GM12873 (cell line): ENCODE data around the gene SLC6A4.

Source experiments
- TF ChIP-seq, protein P1 (sequence below): IDR thresholded peaks from 2 replicates; pipeline ENCODE4 v1.5.1; 2012; ENCODE audit warnings: low read depth, mild to moderate bottlenecking, moderate library complexity, low read length, control low read depth; ENCODE audit not compliant: insufficient read depth; ENCODE audit errors: missing control alignments

Gene SLC6A4

DNA sequence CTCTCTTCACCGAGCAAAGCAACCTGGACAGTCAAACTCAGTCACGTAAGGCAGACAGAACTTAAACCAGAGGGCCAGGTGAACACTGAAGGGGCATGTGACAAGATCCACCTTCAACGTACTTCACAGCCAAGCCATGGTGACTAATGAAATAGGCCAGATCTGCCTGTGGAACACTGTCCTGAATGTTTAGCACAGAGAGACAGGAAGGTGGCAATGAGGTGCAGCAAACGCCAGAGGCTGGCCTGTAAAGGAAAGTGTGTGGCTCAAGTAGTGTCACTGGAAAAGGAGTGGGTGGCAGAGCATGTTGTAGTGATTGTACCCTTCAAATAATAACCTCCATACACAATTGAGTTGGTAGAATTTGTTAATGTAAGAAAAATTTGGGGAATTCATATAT is 38.1 kb downstream of the SLC6A4 start:
- TF ChIP-seq, protein P1, sequence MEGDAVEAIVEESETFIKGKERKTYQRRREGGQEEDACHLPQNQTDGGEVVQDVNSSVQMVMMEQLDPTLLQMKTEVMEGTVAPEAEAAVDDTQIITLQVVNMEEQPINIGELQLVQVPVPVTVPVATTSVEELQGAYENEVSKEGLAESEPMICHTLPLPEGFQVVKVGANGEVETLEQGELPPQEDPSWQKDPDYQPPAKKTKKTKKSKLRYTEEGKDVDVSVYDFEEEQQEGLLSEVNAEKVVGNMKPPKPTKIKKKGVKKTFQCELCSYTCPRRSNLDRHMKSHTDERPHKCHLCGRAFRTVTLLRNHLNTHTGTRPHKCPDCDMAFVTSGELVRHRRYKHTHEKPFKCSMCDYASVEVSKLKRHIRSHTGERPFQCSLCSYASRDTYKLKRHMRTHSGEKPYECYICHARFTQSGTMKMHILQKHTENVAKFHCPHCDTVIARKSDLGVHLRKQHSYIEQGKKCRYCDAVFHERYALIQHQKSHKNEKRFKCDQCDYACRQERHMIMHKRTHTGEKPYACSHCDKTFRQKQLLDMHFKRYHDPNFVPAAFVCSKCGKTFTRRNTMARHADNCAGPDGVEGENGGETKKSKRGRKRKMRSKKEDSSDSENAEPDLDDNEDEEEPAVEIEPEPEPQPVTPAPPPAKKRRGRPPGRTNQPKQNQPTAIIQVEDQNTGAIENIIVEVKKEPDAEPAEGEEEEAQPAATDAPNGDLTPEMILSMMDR: no peak

DNA sequence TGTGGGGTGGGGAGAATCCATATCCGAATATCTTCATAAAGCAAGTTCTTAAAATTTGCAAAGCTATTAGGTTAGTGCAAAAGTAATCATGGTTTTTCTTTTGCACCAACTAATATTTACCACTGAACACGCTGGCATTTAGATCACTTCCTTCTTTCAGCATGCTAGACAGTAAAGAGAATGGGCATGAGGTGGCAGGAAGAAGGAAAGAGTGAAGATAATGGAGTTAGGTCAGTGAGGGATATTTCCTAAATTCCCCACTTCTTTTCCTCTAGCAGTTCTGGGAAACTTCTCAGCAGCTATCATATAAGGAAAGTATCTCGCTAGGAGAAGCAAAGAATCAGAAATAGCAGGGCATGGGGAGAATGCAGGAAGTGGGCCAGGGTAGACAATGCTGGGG is 39.0 kb downstream of the SLC6A4 start:
- TF ChIP-seq, protein P1: no peak

DNA sequence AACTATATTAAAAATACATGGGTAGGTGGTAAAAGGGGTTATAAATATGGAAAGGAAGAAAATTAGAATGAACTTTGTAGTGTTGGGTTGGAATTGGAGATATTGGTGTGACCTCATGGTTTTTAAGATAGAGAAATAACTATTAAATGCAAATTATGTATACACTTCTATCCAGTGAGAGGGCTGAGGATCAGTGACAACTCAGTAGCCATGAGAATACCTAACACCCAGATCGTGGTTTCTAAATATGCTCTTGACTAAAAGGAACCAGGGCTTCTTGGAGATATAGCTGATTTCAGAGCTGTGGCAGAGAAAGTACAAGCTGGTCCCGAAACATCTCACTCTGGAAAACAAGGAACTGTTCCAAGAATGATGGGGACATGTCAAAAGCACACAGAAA is 44.4 kb downstream of the SLC6A4 start:
- TF ChIP-seq, protein P1: no peak

DNA sequence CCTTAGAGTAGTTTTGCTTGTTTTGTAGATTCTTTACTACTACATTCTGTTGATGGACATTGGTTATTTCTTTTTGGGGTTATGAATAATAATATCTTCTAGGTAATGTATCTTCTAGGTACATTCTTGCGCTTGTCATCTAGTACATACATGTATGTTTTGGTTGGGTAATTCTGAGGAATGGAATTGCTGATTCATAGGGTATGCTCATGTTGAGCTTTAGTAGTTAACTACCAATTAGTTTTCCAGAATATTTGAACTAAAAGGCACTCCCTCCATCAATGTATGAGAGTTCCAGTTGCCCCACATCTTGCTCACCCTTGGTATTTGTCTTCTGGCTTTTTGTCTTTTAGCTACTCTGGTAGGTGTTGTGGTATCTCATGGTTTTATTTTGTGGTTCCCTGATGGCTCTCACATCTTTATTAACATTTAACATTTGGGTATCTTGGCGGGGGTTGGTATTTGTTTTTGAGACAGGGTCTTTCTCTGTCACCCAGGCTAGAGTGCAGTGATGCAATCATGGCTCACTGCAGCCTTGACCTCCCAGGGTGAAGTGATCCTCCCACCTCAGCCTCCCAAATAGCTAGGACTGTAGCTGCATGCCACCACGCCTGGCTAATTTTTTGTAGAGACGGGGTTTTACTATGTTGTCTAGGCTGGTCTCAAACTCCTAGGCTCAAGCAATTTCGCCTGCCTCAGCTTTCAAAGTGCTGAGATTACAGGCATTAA is 47.1 kb downstream of the SLC6A4 start:
- TF ChIP-seq, protein P1: no peak

DNA sequence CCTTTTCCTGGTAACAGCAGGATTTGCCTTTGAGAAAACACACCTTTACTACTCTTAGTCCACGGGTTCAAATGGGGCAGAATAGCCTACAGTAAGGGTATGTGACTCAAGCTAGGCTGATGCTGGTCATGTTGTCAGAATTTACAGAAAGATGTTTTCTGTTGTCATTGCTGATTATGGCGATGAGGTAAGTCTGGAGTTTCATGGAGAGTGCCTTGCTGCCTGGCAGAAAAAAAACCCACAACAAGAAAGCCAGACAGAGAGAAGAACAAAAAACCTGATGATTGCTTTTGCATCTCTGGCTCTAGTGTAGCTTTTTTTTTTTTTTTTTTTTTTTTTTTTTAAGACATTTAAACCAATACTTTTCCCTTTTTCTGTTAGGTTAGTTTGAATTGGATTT is 47.9 kb downstream of the SLC6A4 start:
- TF ChIP-seq, protein P1: no peak

DNA sequence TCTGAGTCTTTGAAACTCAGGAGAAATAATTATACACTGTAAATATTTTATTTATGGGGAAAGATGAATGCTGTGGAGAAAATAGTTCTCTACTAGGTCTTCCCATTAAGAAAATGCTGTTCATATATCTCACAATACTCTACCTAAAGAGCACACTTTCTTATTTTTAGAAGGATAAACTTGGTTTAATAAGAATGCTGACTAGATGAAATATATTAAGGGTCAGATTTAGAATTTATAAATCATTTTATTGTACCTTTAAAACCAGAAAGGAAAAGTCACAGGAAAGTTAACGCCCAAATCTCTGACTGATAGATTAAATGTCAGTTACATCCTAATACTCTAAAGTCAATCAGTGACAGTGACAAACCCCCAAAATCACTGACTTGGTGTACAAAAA is 48.7 kb downstream of the SLC6A4 start:
- TF ChIP-seq, protein P1: no peak

DNA sequence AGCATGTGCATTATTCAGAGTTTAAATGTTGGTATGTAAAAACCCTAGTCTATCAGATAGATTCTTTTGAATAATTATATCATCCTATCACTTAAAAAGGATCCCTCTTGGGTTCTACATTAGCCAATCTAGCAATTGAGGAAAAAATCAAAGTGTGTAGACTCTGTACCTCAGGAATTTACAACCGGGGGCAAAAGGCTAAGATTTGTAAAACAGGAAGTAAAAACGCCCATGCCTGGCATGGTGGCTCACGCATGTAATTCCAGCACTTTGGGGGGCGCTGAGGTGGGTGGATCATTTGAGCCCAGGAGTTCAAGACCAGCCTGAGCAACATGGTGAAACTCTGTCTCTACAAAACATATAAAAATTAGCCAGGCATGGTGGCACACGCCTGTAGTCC is 58.6 kb downstream of the SLC6A4 start:
- TF ChIP-seq, protein P1: no peak
